Esophagus squamous epithelium (tissue), 5 donors: ENCODE data around the gene NMT1. TPM values are rescaled to one million over a fixed set of nuclear protein-coding genes. Genes with fewer than 3 reads are reported as not detected.

Source experiments
- DNase-seq: peaks from one replicate; lab custom pipeline; 2025; lab: John Stamatoyannopoulos, UW
- H3K27ac ChIP-seq, 4 donors: fragments of 200-600 bp; sonication (generic); one replicate each; pipeline ENCODE4 v1.5.1; 2016 to 2019; ENCODE audit warnings: mild to moderate bottlenecking in 1 of 4
- H3K27me3 ChIP-seq, 4 donors: fragments of 200-600 bp; sonication (generic); 1 replicate in 3 of 4; 2 replicates in 1 of 4; pipeline versions ENCODE4 v1.5.1 to v1.6.0; 2017 to 2021; ENCODE audit warnings: antibody characterized with exemption in 1 of 4
- H3K36me3 ChIP-seq, 3 donors: fragments of 200-600 bp; sonication (generic); one replicate each; pipeline ENCODE4 v1.5.1; 2016 to 2019
- H3K4me1 ChIP-seq, 3 donors: fragments of 200-600 bp; sonication (generic); one replicate each; pipeline ENCODE4 v1.5.1; 2017 to 2019
- H3K4me3 ChIP-seq, 4 donors: fragments of 200-600 bp; sonication (generic); 1 replicate in 3 of 4; 2 replicates in 1 of 4; pipeline ENCODE4 v1.5.1; 2016 to 2019; ENCODE audit warnings: mild to moderate bottlenecking in 2 of 4, moderate library complexity in 1 of 4
- H3K9me3 ChIP-seq, 3 donors: fragments of 200-600 bp; sonication (generic); one replicate each; pipeline ENCODE4 v1.5.1; 2016 to 2019
- CTCF ChIP-seq, 6 experiments: fragments of 450-650 bp in 4 of 6; fragments of 200-600 bp in 2 of 6; sonication (generic) in 2 of 6; IDR thresholded peaks; one replicate each; pipeline ENCODE4 v1.5.1; 2016 to 2019; ENCODE audit warnings: antibody characterized with exemption in 6 of 6, mild to moderate bottlenecking in 4 of 6, moderate library complexity in 4 of 6
- POLR2A ChIP-seq, 4 donors: fragments of 450-650 bp; IDR thresholded peaks; one replicate each; pipeline ENCODE4 v1.6.1; 2017; ENCODE audit warnings: antibody characterized with exemption in 4 of 4, mild to moderate bottlenecking in 4 of 4, moderate library complexity in 3 of 4
- WGBS, 2 donors: methylation state at CpG; one replicate each; pipeline ENCODE4 v1.1.5; 2018; 5-methylcytosine and 5-hydroxymethylcytosine counted together
- intact Hi-C: fragments of 100-400 bp; cut with DNase I; formaldehyde crosslinking; loops from one replicate; pipeline ENCODE4 v1.15.0; 2022
- total RNA-seq, 4 donors: library from RNA; depleted of rRNA; stranded (reverse); fragments of >200 nt; gene quantifications; one replicate each; pipeline ENCODE4 v1.1.0, GENCODE V29; 2016
- donor health status: DM: yes; HTN: yes; CAD: no.

Gene NMT1
- total RNA-seq, 4 donors from 2014 or later, result 54.6 to 66.2 (median 57.8) TPM

- Histone ChIP-seq H3K4me1 (peaks cover 8 to 31% (median 20%) of the 10 kb centered on the region in 3 donors), H3K36me3 (peaks cover 10 to 54% (median 17%) of the 10 kb centered on the region in 3 donors), H3K4me3 (no peak overlapping the region), H3K27me3 (no peaks in the 10 kb centered on the region), H3K27ac (no peak overlapping the region), H3K9me3 (no peaks in the 10 kb centered on the region)
- DNase-seq, result no peak
- TF ChIP-seq CTCF (IDR thresholded peaks at IDR 0.05) (no peak), POLR2A (IDR thresholded peaks at IDR 0.05) (no peak)
- 74 to 94% methylated on average over 7 to 11 of the region's 14 CpGs for WGBS, 2 donors
- intact Hi-C loops, result no loop called here
These were observed 25.3 kb upstream of the NMT1 start for GRCh38 chr17:45035848-45036247.

GRCh38 chr17:45036691-45037090 is 24.4 kb upstream of the NMT1 start:
- Histone ChIP-seq H3K9me3 (no peaks in the 10 kb centered on the region), H3K4me1 (peaks cover 8 to 39% (median 21%) of the 10 kb centered on the region in 3 donors), H3K27me3 (no peaks in the 10 kb centered on the region), H3K4me3 (no peak overlapping the region), H3K36me3 (peaks cover 4 to 45% (median 15%) of the 10 kb centered on the region in 3 donors), H3K27ac (no peak overlapping the region)
- 61 to 100% methylated on average over 1 to 3 of the region's 3 CpGs for WGBS, 2 donors
- DNase-seq, result no peak
- intact Hi-C loops, result no loop called here
- no peak for TF ChIP-seq POLR2A (IDR thresholded peaks at IDR 0.05)
- TF ChIP-seq CTCF (IDR thresholded peaks at IDR 0.05), result no peak

GRCh38 chr17:45038728-45039634 is 22.1 kb upstream of the NMT1 start:
- Histone ChIP-seq H3K27ac (peak overlapping the region; percentile 35 to 79 (median 68)), H3K9me3 (no peaks in the 10 kb centered on the region), H3K4me1 (peaks cover 8 to 62% (median 37%) of the 10 kb centered on the region in 3 donors), H3K36me3 (peaks cover 3 to 22% (median 11%) of the 10 kb centered on the region in 3 donors), H3K4me3 (no peak overlapping the region), H3K27me3 (no peaks in the 10 kb centered on the region)
- intact Hi-C loops, result no loop called here
- DNase-seq, result no peak
- TF ChIP-seq CTCF (IDR thresholded peaks at IDR 0.05), result no peak
- peak in 1 of 4 donors; percentile 15 for TF ChIP-seq POLR2A (IDR thresholded peaks at IDR 0.05)
- WGBS, 2 donors, result 44 to 54% methylated on average over 9 to 11 of the region's 13 CpGs

- no peak for TF ChIP-seq CTCF (IDR thresholded peaks at IDR 0.05)
- TF ChIP-seq POLR2A (IDR thresholded peaks at IDR 0.05), result no peak
- Histone ChIP-seq H3K9me3 (no peaks in the 10 kb centered on the region), H3K4me3 (no peak overlapping the region), H3K27ac (peak overlapping the region in 3 of 4 donors; percentile 45 to 59 (median 57)), H3K36me3 (peaks cover 0 to 8% (median 6%) of the 10 kb centered on the region in 3 donors), H3K27me3 (no peaks in the 10 kb centered on the region), H3K4me1 (peaks cover 14 to 77% (median 50%) of the 10 kb centered on the region in 3 donors)
- intact Hi-C loops, result no loop called here
- WGBS, 2 donors, result 58 to 63% methylated on average over 4 of the region's 4 CpGs
- no peak for DNase-seq
These were observed 20.7 kb upstream of the NMT1 start for GRCh38 chr17:45040459-45040858.
